Measurements from ENCODE around the gene RTN4RL2.

- TF ChIP-seq CTCF (IDR thresholded peaks at IDR 0.05) = no peak
- no peak for TF ChIP-seq REST (IDR thresholded peaks at IDR 0.05; ENCODE audit: insufficient read depth in 1 of 2, low read depth in 2 of 2, low read length in 1 of 2)
- TF ChIP-seq POLR2AphosphoS5 (IDR thresholded peaks at IDR 0.05; ENCODE audit: low read depth, low read length) = no peak
- TF ChIP-seq TCF7L2 (IDR thresholded peaks at IDR 0.05; ENCODE audit: low read depth, low read length) = no peak
Measured at GRCh38 chr11:57487920-57488659, 27.8 kb downstream of the RTN4RL2 start.
